ENCODE measurements around the gene AHDC1. TPM values are rescaled to one million over a fixed set of nuclear protein-coding genes. Genes with fewer than 3 reads are reported as not detected.
A peak's percentile ranks its signal among the peaks of the same experiment; 100 is the strongest.

The AHDC1 gene
- total and polyA plus RNA-seq, 2 of the 13 experiments (the other 11 are each of a cell fraction or from before 2014, with no cell fraction given) = 1.0 to 2.7 TPM

- TF ChIP-seq HINFP (CRISPR knock-in tag; IDR thresholded peaks at IDR 0.05; ENCODE audit: low read depth) (0 out of 2 replicates have a peak, but pooled peaks have one; percentile 48), SCMH1 (CRISPR knock-in tag; IDR thresholded peaks at IDR 0.05; ENCODE audit: borderline replicate concordance) (no peak), ZNF160 (CRISPR knock-in tag; IDR thresholded peaks at IDR 0.05) (no peak; the same call in 1 of the 2 replicates), KLF13 (CRISPR knock-in tag; IDR thresholded peaks at IDR 0.05) (no peak), GMEB2 (CRISPR knock-in tag; IDR thresholded peaks at IDR 0.05; ENCODE audit: low read depth) (no peak), HNRNPUL1 (IDR thresholded peaks at IDR 0.05; ENCODE audit: low read depth, low read length) (no peak), MLX (CRISPR knock-in tag; IDR thresholded peaks at IDR 0.05) (peak; percentile 92), ZNF780A (CRISPR knock-in tag; IDR thresholded peaks at IDR 0.05) (no peak), ZNF337 (CRISPR knock-in tag; IDR thresholded peaks at IDR 0.05; ENCODE audit: borderline replicate concordance, low read depth) (0 out of 2 replicates have a peak, but pooled peaks have one; percentile 54), ZNF629 (CRISPR knock-in tag; conservative IDR thresholded peaks at IDR 0.05) (peak; percentile 27; the same call in 1 of the 2 replicates), ZNF414 (CRISPR knock-in tag; IDR thresholded peaks at IDR 0.05) (no peak), CCAR2 (optimal IDR thresholded peaks at IDR 0.05; ENCODE audit: low read depth, low read length) (peak; percentile 95), RXRA (CRISPR knock-in tag; IDR thresholded peaks at IDR 0.05) (peak; percentile 97), FOXO4 (CRISPR knock-in tag; conservative IDR thresholded peaks at IDR 0.05) (no peak), ETV6 (CRISPR knock-in tag; conservative IDR thresholded peaks at IDR 0.05) (0 out of 2 replicates have a peak, but pooled peaks have one; percentile 36), ZSCAN21 (CRISPR knock-in tag; IDR thresholded peaks at IDR 0.05; ENCODE audit: borderline replicate concordance) (no peak; the same call in 1 of the 2 replicates), PRDM15 (CRISPR knock-in tag; IDR thresholded peaks at IDR 0.05) (0 out of 2 replicates have a peak, but pooled peaks have one; percentile 39), HNRNPLL (IDR thresholded peaks at IDR 0.05; ENCODE audit: low read depth, low read length, poor library complexity, severe bottlenecking) (peak; percentile 40), ZNF670 (CRISPR knock-in tag; IDR thresholded peaks at IDR 0.05; ENCODE audit: borderline replicate concordance) (peak; percentile 32; the same call in 1 of the 2 replicates), HOXA3 (CRISPR knock-in tag; IDR thresholded peaks at IDR 0.05) (peak; percentile 85)
Observed at GRCh38 chr1:27607239-27607804, 3.4 kb upstream of the AHDC1 start (continued).

Data from HepG2 (cell line).